OCI-LY3 (cell line): Measurements from ENCODE around the gene ATP10A.

Experiments used
- H2AFZ ChIP-seq: fragments of 200-600, 300-600 bp; shearing (Covaris generic); 2 replicates; pipeline ENCODE4 v1.6.0; 2014; ENCODE audit warnings: antibody characterized with exemption, low read depth, low read length
- H3K27ac ChIP-seq: fragments of 200-600, 300-600 bp; sonication (generic); 2 replicates; pipeline ENCODE4 v1.5.1; 2014; ENCODE audit warnings: mild to moderate bottlenecking, low read length, moderate library complexity, mixed read lengths
- H3K27me3 ChIP-seq: fragments of 200-600, 300-600 bp; sonication (generic); 2 replicates; pipeline ENCODE4 v1.6.1; 2014; ENCODE audit warnings: low read depth, low read length, mixed read lengths
- H3K36me3 ChIP-seq: fragments of 200-600, 300-600 bp; sonication (generic); replicated peaks from 2 replicates; pipeline ENCODE3; 2014; ENCODE audit warnings: low read depth, low read length, mixed read lengths
- H3K4me1 ChIP-seq: fragments of 300-600, 200-600 bp; sonication (generic); 2 replicates; pipeline ENCODE4 v1.6.1; 2014; ENCODE audit warnings: low read length, mixed read lengths
- H3K4me2 ChIP-seq: fragments of 200-600, 300-600 bp; sonication (generic); 2 replicates; pipeline ENCODE4 v1.6.1; 2014; ENCODE audit warnings: low read length, mixed read lengths
- H3K4me3 ChIP-seq: fragments of 300-600, 200-600 bp; sonication (generic); 2 replicates; pipeline ENCODE4 v1.5.1; 2014; ENCODE audit warnings: antibody characterized with exemption, mild to moderate bottlenecking, low read length, moderate library complexity
- H3K79me2 ChIP-seq: fragments of 300-600, 200-600 bp; shearing (Covaris generic); 2 replicates; pipeline ENCODE4 v1.6.1; 2014; ENCODE audit warnings: mild to moderate bottlenecking, low read length, mixed read lengths
- H3K9ac ChIP-seq: fragments of 300-600, 200-600 bp; shearing (Covaris generic); 2 replicates; pipeline ENCODE4 v1.6.0; 2014; ENCODE audit warnings: mild to moderate bottlenecking, low read length, moderate library complexity
- H3K9me3 ChIP-seq: fragments of 200-600, 300-600 bp; shearing (Covaris generic); 2 replicates; pipeline ENCODE4 v1.6.1; 2014; ENCODE audit warnings: low read length, mixed read lengths; ENCODE audit not compliant: insufficient read depth
- H4K20me1 ChIP-seq: fragments of 200-600, 300-600 bp; sonication (generic); 2 replicates; pipeline ENCODE4 v1.6.1; 2016; ENCODE audit warnings: low read length, mixed read lengths; ENCODE audit not compliant: insufficient read depth
- EZH2phosphoT487 ChIP-seq: fragments of 200-600 bp; shearing (Covaris generic); IDR thresholded peaks from 2 replicates; pipeline ENCODE4 v1.6.1; 2018; ENCODE audit warnings: antibody characterized with exemption, mixed run types, low read depth
- TF ChIP-seq, protein P1 (sequence below): fragments of 200-600, 300-600 bp; sonication (generic); IDR thresholded peaks from 2 replicates; pipeline ENCODE4 v1.5.1; 2014; ENCODE audit warnings: antibody characterized with exemption, low read length, low read depth

ATP10A gene

DNA sequence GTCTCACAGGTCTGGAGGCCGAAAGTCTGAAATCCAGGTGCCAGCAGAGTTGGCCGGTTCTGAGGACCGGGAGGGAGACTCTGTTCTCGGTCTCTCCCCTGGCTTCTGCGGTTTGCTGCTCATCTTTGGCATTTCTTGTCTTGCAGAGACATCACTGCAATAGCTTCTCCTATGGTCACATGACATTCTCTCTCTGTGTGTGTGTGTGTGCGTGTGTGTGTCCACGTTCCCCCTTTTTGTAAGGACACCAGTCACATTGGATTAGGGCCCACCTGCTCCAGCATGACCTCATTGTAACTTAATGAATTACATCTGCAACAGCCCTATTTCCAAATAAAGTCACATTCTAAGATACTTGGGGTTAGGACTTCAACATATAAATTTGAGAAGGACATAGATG lies 12.4 kb upstream of the ATP10A start:
- no peak overlapping the region for H3K27ac ChIP-seq
- no peaks in the 10 kb centered on the region for H3K36me3 ChIP-seq
- TF ChIP-seq, protein P1, sequence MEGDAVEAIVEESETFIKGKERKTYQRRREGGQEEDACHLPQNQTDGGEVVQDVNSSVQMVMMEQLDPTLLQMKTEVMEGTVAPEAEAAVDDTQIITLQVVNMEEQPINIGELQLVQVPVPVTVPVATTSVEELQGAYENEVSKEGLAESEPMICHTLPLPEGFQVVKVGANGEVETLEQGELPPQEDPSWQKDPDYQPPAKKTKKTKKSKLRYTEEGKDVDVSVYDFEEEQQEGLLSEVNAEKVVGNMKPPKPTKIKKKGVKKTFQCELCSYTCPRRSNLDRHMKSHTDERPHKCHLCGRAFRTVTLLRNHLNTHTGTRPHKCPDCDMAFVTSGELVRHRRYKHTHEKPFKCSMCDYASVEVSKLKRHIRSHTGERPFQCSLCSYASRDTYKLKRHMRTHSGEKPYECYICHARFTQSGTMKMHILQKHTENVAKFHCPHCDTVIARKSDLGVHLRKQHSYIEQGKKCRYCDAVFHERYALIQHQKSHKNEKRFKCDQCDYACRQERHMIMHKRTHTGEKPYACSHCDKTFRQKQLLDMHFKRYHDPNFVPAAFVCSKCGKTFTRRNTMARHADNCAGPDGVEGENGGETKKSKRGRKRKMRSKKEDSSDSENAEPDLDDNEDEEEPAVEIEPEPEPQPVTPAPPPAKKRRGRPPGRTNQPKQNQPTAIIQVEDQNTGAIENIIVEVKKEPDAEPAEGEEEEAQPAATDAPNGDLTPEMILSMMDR: no peak
- no peak for TF ChIP-seq EZH2phosphoT487
- no peaks in the 10 kb centered on the region for H4K20me1 ChIP-seq
- no peak overlapping the region for H2AFZ ChIP-seq
- H3K27me3 ChIP-seq: no peaks in the 10 kb centered on the region
- no peak overlapping the region for H3K4me3 ChIP-seq
- H3K4me2 ChIP-seq: no peak overlapping the region
- no peak overlapping the region for H3K9ac ChIP-seq
- no peaks in the 10 kb centered on the region for H3K9me3 ChIP-seq
- H3K4me1 ChIP-seq: no peaks in the 10 kb centered on the region
- H3K79me2 ChIP-seq: no peaks in the 10 kb centered on the region

DNA sequence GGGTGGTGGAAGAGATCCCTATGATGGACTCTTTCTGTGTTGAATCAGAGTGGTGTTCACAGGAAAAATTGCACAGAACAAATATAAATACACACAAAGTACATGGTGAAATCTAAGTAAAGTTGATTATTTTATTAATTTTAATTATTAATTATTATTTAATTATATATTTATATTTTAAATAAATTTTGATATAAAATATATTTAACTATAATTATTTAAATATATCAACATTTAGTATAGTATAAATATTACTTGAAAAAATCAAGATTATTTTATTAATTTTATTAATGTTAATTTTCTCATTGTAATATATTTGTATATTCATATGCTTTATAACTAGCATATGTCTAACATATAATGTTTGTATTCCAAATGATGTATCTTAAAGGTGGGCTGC lies 11.3 kb upstream of the ATP10A start:
- no peak overlapping the region for H3K27ac ChIP-seq
- no peaks in the 10 kb centered on the region for H3K27me3 ChIP-seq
- H3K9ac ChIP-seq: no peak overlapping the region
- H3K4me3 ChIP-seq: no peak overlapping the region
- no peak overlapping the region for H3K4me2 ChIP-seq
- H3K9me3 ChIP-seq: no peaks in the 10 kb centered on the region
- H3K79me2 ChIP-seq: no peaks in the 10 kb centered on the region
- TF ChIP-seq, protein P1: no peak
- TF ChIP-seq EZH2phosphoT487: no peak
- H2AFZ ChIP-seq: no peak overlapping the region
- H3K36me3 ChIP-seq: no peaks in the 10 kb centered on the region
- H4K20me1 ChIP-seq: no peaks in the 10 kb centered on the region
- H3K4me1 ChIP-seq: no peaks in the 10 kb centered on the region

DNA sequence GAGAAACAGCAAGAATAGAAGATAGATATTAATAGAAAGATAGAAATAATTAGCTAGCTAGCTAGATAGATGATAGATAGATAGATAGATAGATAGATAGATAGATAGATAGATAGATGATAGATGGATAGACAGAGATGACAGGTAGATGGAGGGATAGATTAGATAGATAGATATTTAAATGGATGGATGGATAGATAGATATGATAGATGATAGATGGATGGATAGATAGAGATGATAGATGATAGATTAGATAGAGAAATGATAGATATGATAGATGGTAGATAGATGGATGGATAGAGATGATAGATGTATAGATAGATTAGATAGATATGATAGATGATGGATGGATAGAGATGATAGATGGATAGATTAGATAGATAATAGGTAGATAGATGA lies 8.3 kb upstream of the ATP10A start:
- H3K9me3 ChIP-seq: no peaks in the 10 kb centered on the region
- no peaks in the 10 kb centered on the region for H3K79me2 ChIP-seq
- no peaks in the 10 kb centered on the region for H3K4me1 ChIP-seq
- no peak overlapping the region for H3K4me2 ChIP-seq
- no peak overlapping the region for H3K9ac ChIP-seq
- no peak overlapping the region for H3K4me3 ChIP-seq
- no peaks in the 10 kb centered on the region for H3K36me3 ChIP-seq
- TF ChIP-seq, protein P1: no peak
- TF ChIP-seq EZH2phosphoT487: no peak
- no peak overlapping the region for H2AFZ ChIP-seq
- no peaks in the 10 kb centered on the region for H3K27me3 ChIP-seq
- H3K27ac ChIP-seq: no peak overlapping the region
- no peaks in the 10 kb centered on the region for H4K20me1 ChIP-seq

DNA sequence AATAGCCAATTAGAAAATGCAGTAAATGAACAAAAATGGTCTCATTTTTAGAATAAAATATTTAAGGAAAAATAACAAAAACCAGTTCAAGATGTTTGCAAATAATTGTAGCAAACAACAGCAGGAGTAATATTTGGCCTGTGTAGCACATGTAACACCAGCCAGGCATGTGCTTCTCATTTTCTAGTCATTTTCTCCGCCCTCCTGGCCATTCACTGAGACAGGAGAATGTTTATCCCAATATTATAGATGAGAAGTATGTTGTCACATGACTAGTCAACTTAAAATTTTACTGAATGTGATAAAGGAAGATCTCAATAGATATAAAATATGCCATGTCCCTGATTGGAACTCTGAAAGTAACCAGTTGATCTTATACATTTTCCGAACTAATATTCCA lies 7.8 kb upstream of the ATP10A start:
- H3K27ac ChIP-seq: no peak overlapping the region
- H3K36me3 ChIP-seq: no peaks in the 10 kb centered on the region
- no peak overlapping the region for H2AFZ ChIP-seq
- H3K9me3 ChIP-seq: no peaks in the 10 kb centered on the region
- H3K27me3 ChIP-seq: no peaks in the 10 kb centered on the region
- H3K4me3 ChIP-seq: no peak overlapping the region
- H3K9ac ChIP-seq: no peak overlapping the region
- TF ChIP-seq, protein P1: no peak
- TF ChIP-seq EZH2phosphoT487: no peak
- no peaks in the 10 kb centered on the region for H4K20me1 ChIP-seq
- no peak overlapping the region for H3K4me2 ChIP-seq
- no peaks in the 10 kb centered on the region for H3K4me1 ChIP-seq
- no peaks in the 10 kb centered on the region for H3K79me2 ChIP-seq
